Breast epithelium (tissue), 4 donors: Measurements from ENCODE around the gene ARMC8. TPM values are rescaled to one million over a fixed set of nuclear protein-coding genes. Genes with fewer than 3 reads are reported as not detected.

Experiments
- DNase-seq, 2 donors: peaks; one replicate each; pipeline ENCODE4 v3.0.0-alpha.2; 2019; ENCODE audit warnings: low spot score in 2 of 2
- H3K27ac ChIP-seq, 2 donors: fragments of 200-600 bp; sonication (generic) in 1 of 2; one replicate each; pipeline ENCODE4 v1.5.1; 2016 to 2019; ENCODE audit warnings: mild to moderate bottlenecking in 1 of 2
- H3K27me3 ChIP-seq, 2 donors: fragments of 200-600 bp; sonication (generic) in 1 of 2; one replicate each; pipeline versions ENCODE4 v1.5.1 to v1.6.0; 2017 to 2019; ENCODE audit warnings: control low read depth in 1 of 2, mild to moderate bottlenecking in 1 of 2
- H3K36me3 ChIP-seq: fragments of 200-600 bp; one replicate; pipeline ENCODE4 v1.5.1; 2019
- H3K4me1 ChIP-seq, 2 donors: fragments of 200-600 bp; sonication (generic); one replicate each; pipeline ENCODE4 v1.5.1; 2016 to 2019; ENCODE audit warnings: control low read depth in 1 of 2
- H3K4me3 ChIP-seq, 3 donors: fragments of 200-600 bp; sonication (generic); 1 replicate in 2 of 3; 2 replicates in 1 of 3; pipeline ENCODE4 v1.5.1; 2016 to 2019; ENCODE audit warnings: mild to moderate bottlenecking in 3 of 3, moderate library complexity in 2 of 3
- H3K9me3 ChIP-seq, 2 donors: fragments of 200-600 bp; sonication (generic) in 1 of 2; one replicate each; pipeline ENCODE4 v1.5.1; 2016 to 2019; ENCODE audit warnings: control low read depth in 1 of 2
- CTCF ChIP-seq, 3 donors: fragments of 450-650 bp; IDR thresholded peaks; one replicate each; pipeline ENCODE4 v1.5.1; 2016 to 2017; ENCODE audit warnings: antibody characterized with exemption in 3 of 3, mild to moderate bottlenecking in 3 of 3, moderate library complexity in 3 of 3
- POLR2A ChIP-seq: fragments of 450-650 bp; IDR thresholded peaks from one replicate; pipeline ENCODE4 v1.6.1; 2016; ENCODE audit warnings: antibody characterized with exemption, mild to moderate bottlenecking, moderate library complexity
- POLR2AphosphoS5 ChIP-seq, 3 donors: sonication (generic); formaldehyde crosslinking; IDR thresholded peaks; one replicate each; pipeline ENCODE4 v1.6.1; 2017; ENCODE audit warnings: antibody characterized with exemption in 3 of 3
- intact Hi-C: fragments of 100-400 bp; cut with DNase I; formaldehyde crosslinking; loops from one replicate; pipeline ENCODE4 v1.15.1; 2023; ENCODE audit warnings: low total_unique reads
- total RNA-seq, 3 donors: library from RNA; depleted of rRNA; stranded (reverse); fragments of >200 nt; gene quantifications; one replicate each; pipeline ENCODE4 v1.1.0, GENCODE V29; 2016

The ARMC8 gene
- total RNA-seq, 3 donors from 2014 or later, result 74.4 to 93.3 (median 82.0) TPM

GRCh38 chr3:138317687-138318086 is 130.6 kb downstream of the ARMC8 start:
- no peak for DNase-seq
- intact Hi-C loops, result no loop called here
- TF ChIP-seq POLR2AphosphoS5 (IDR thresholded peaks at IDR 0.05) (no peak), POLR2A (no peak), CTCF (IDR thresholded peaks at IDR 0.05) (no peak)
- Histone ChIP-seq H3K9me3 (no peaks in the 10 kb centered on the region), H3K4me1 (no peaks in the 10 kb centered on the region), H3K27me3 (no peaks in the 10 kb centered on the region), H3K36me3 (no peaks in the 10 kb centered on the region), H3K27ac (no peak overlapping the region), H3K4me3 (no peak overlapping the region)

GRCh38 chr3:138323971-138324370 is 136.9 kb downstream of the ARMC8 start:
- no peaks in the 10 kb centered on the region for H3K9me3 ChIP-seq
- TF ChIP-seq POLR2AphosphoS5 (IDR thresholded peaks at IDR 0.05) (no peak), CTCF (IDR thresholded peaks at IDR 0.05) (no peak), POLR2A (no peak)
- H3K36me3 ChIP-seq, result no peaks in the 10 kb centered on the region
- peaks cover 0 to 3% of the 10 kb centered on the region in 2 donors for H3K4me1 ChIP-seq
- DNase-seq, result no peak
- no peaks in the 10 kb centered on the region for H3K27me3 ChIP-seq
- H3K27ac ChIP-seq, result peak overlapping the region in 1 of 2 donors; percentile 21
- intact Hi-C loops, result no loop called here
- no peak overlapping the region for H3K4me3 ChIP-seq

- intact Hi-C loops, result no loop called here
- peaks cover 0 to 3% of the 10 kb centered on the region in 2 donors for H3K4me1 ChIP-seq
- H3K4me3 ChIP-seq, result no peak overlapping the region
- H3K36me3 ChIP-seq, result no peaks in the 10 kb centered on the region
- TF ChIP-seq POLR2A (no peak), POLR2AphosphoS5 (IDR thresholded peaks at IDR 0.05) (no peak), CTCF (IDR thresholded peaks at IDR 0.05) (no peak)
- H3K27me3 ChIP-seq, result no peaks in the 10 kb centered on the region
- no peak for DNase-seq
- H3K9me3 ChIP-seq, result no peaks in the 10 kb centered on the region
- H3K27ac ChIP-seq, result no peak overlapping the region
Observed at GRCh38 chr3:138325990-138326389, 138.9 kb downstream of the ARMC8 start.

- no peak overlapping the region for H3K27ac ChIP-seq
- no peak for TF ChIP-seq POLR2A
- no peak for TF ChIP-seq CTCF (IDR thresholded peaks at IDR 0.05)
- TF ChIP-seq POLR2AphosphoS5 (IDR thresholded peaks at IDR 0.05), result no peak
- H3K4me1 ChIP-seq, result peaks cover 0 to 3% of the 10 kb centered on the region in 2 donors
- H3K9me3 ChIP-seq, result no peaks in the 10 kb centered on the region
- no peak for DNase-seq
- no peaks in the 10 kb centered on the region for H3K36me3 ChIP-seq
- intact Hi-C loops, result no loop called here
- no peaks in the 10 kb centered on the region for H3K27me3 ChIP-seq
- no peak overlapping the region for H3K4me3 ChIP-seq
Observed at GRCh38 chr3:138326866-138327595, 139.9 kb downstream of the ARMC8 start.

GRCh38 chr3:138327831-138328230 is 140.7 kb downstream of the ARMC8 start:
- H3K27ac ChIP-seq, result no peak overlapping the region
- H3K36me3 ChIP-seq, result no peaks in the 10 kb centered on the region
- H3K9me3 ChIP-seq, result no peaks in the 10 kb centered on the region
- no peak overlapping the region for H3K4me3 ChIP-seq
- intact Hi-C loops, result no loop called here
- peaks cover 0 to 3% of the 10 kb centered on the region in 2 donors for H3K4me1 ChIP-seq
- no peaks in the 10 kb centered on the region for H3K27me3 ChIP-seq
- TF ChIP-seq POLR2AphosphoS5 (IDR thresholded peaks at IDR 0.05) (no peak), POLR2A (no peak), CTCF (IDR thresholded peaks at IDR 0.05) (no peak)
- DNase-seq, result no peak
